K562 (cell line): ENCODE measurements around the gene TMEM179. TPM values are rescaled to one million over a fixed set of nuclear protein-coding genes. Genes with fewer than 3 reads are reported as not detected.

Experiments used
- ATAC-seq: fragments of 200-7000 bp; cut with Tn5 transposase; 3 replicates; pipeline ENCODE4 v1.9.1; 2020; ENCODE audit warnings: moderate library complexity
- BruUV-seq: library from RNA; stranded (reverse); fragments of 400-500 nt; replicated peaks from 2 replicates; lab custom pipeline; 2021; lab: Mats Ljungman, UMichigan
- CTCF ChIA-PET: fragments of 300-600 bp; formaldehyde crosslinking; extraction: SDS; loops from one replicate; lab custom pipeline; 2021; ENCODE audit warnings: low intra/inter-chr PET ratio; lab: Yijun Ruan, JAX
- POLR2A ChIA-PET: fragments of 300-600, 350-650 bp; sonication (Branson Sonifier 250); formaldehyde crosslinking; extraction: SDS; loops from one replicate; lab custom pipeline; 2021; ENCODE audit warnings: antibody characterized with exemption, inconsistent platforms; lab: Yijun Ruan, JAX
- DNase-seq, 4 experiments: peaks; one replicate each; pipeline versions ENCODE4 v3.0.0 to v3.0.0-alpha.2; 2011 to 2018; ENCODE audit warnings: low spot score in 3 of 4, mixed read lengths in 3 of 4; ENCODE audit errors: extremely low read depth in 1 of 4
- FAIRE-seq: peaks from 2 replicates; lab custom pipeline; 2011; peaks lifted over from hg19 to GRCh38; lab: Jason Lieb, UNC
- H2AFZ ChIP-seq: 2 replicates; pipeline ENCODE4 v1.6.0; 2011; ENCODE audit warnings: low read depth, low read length, control low read depth, inconsistent platforms
- H3K27ac ChIP-seq: fragments of 200-600 bp; 3 replicates; pipeline ENCODE4 v1.8.0; 2011; ENCODE audit warnings: low read depth, mild to moderate bottlenecking, control low read depth, inconsistent platforms, low read length, moderate library complexity, mixed read lengths; ENCODE audit errors: extremely low read depth
- H3K27me3 ChIP-seq, 2 experiments: fragments of 300-600 bp in 1 of 2; 2 replicates in 1 of 2; 3 replicates in 1 of 2; pipeline versions ENCODE4 v1.6.0 to v1.8.0; 2011; ENCODE audit warnings: inconsistent platforms in 2 of 2, low read length in 2 of 2, mild to moderate bottlenecking in 1 of 2, mixed read lengths in 1 of 2, moderate library complexity in 1 of 2; ENCODE audit not compliant: control insufficient read depth in 2 of 2, insufficient read depth in 2 of 2
- H3K36me3 ChIP-seq: fragments of 300-600 bp; 3 replicates; pipeline ENCODE4 v1.8.0; 2011; ENCODE audit warnings: mild to moderate bottlenecking, low read length, inconsistent platforms; ENCODE audit not compliant: control insufficient read depth, insufficient read depth
- H3K4me1 ChIP-seq, 2 experiments: fragments of 200-600 bp in 1 of 2; replicated peaks in 1 of 2; 2 replicates in 1 of 2; 3 replicates in 1 of 2; pipeline versions ENCODE4 v1.5.1 to v1.8.0; 2011; ENCODE audit warnings: inconsistent platforms in 2 of 2, low read length in 2 of 2, mild to moderate bottlenecking in 1 of 2, mixed read lengths in 1 of 2, moderate library complexity in 1 of 2; ENCODE audit not compliant: control insufficient read depth in 2 of 2, insufficient read depth in 2 of 2
- H3K4me2 ChIP-seq: 2 replicates; pipeline ENCODE4 v1.6.1; 2011; ENCODE audit warnings: low read length, control low read depth, inconsistent platforms, mixed read lengths; ENCODE audit not compliant: insufficient read depth
- H3K4me3 ChIP-seq: fragments of 200-600 bp; sonication (generic), shearing (Covaris generic); 2 replicates; pipeline ENCODE4 v1.5.1; 2016; ENCODE audit warnings: control low read depth, inconsistent platforms
- H3K79me2 ChIP-seq: fragments of 200-600 bp; 3 replicates; pipeline ENCODE4 v1.8.0; 2011; ENCODE audit warnings: low read length, inconsistent platforms; ENCODE audit not compliant: control insufficient read depth, insufficient read depth
- H3K9ac ChIP-seq, 2 experiments: 2 replicates each; pipeline versions ENCODE4 v1.6.0 to v1.6.1; 2011; ENCODE audit warnings: low read depth in 2 of 2, low read length in 2 of 2, control low read depth in 1 of 2, inconsistent platforms in 1 of 2, mild to moderate bottlenecking in 1 of 2, mixed read lengths in 1 of 2; ENCODE audit not compliant: insufficient read depth in 1 of 2
- H3K9me1 ChIP-seq: one replicate; pipeline ENCODE4 v1.6.0; 2011; ENCODE audit warnings: inconsistent platforms, mild to moderate bottlenecking, low read length, moderate library complexity; ENCODE audit not compliant: control insufficient read depth, insufficient read depth
- H3K9me3 ChIP-seq: replicated peaks from 2 replicates; pipeline ENCODE4 v1.5.1; 2011; ENCODE audit warnings: low read depth, low read length, inconsistent platforms; ENCODE audit not compliant: control insufficient read depth, insufficient read depth
- H4K20me1 ChIP-seq: replicated peaks from 2 replicates; pipeline ENCODE4 v1.6.1; 2011; ENCODE audit warnings: low read length, inconsistent platforms, mixed read lengths; ENCODE audit not compliant: control insufficient read depth, insufficient read depth
- BRCA1 ChIP-seq, 2 experiments: fragments of 450-650 bp in 1 of 2; sonication (generic) in 1 of 2; formaldehyde crosslinking in 1 of 2; IDR thresholded peaks; 2 replicates each; pipeline versions ENCODE4 v1.5.0 to v1.6.1; 2017 to 2020; ENCODE audit warnings: mild to moderate bottlenecking in 1 of 2, missing genetic modification reagents in 1 of 2
- CC2D1A ChIP-seq: fragments of 450-650 bp; IDR thresholded peaks from 2 replicates; pipeline ENCODE4 v1.6.1; 2017; ENCODE audit warnings: mild to moderate bottlenecking
- HOXB6 ChIP-seq: fragments of 250-450 bp; sonication (Bioruptor Pico); IDR thresholded peaks from 2 replicates; pipeline ENCODE4 v1.5.1; 2022; ENCODE audit warnings: mild to moderate bottlenecking, borderline replicate concordance
- IRF1 ChIP-seq: sonication (generic); formaldehyde crosslinking; IDR thresholded peaks from 2 replicates; pipeline ENCODE4 v1.8.0; 2022; ENCODE audit warnings: missing genetic modification reagents, mild to moderate bottlenecking, borderline replicate concordance
- MLLT1 ChIP-seq, 2 experiments: fragments of 450-650 bp; IDR thresholded peaks; 2 replicates each; pipeline ENCODE4 v1.6.1; 2016
- NFATC3 ChIP-seq: fragments of 450-650 bp; IDR thresholded peaks from 2 replicates; pipeline ENCODE4 v1.6.1; 2017; ENCODE audit warnings: mild to moderate bottlenecking
- STAG1 ChIP-seq: sonication (generic); formaldehyde crosslinking; IDR thresholded peaks from 2 replicates; pipeline ENCODE4 v1.5.0; 2020; ENCODE audit warnings: missing genetic modification reagents, borderline replicate concordance
- ZNF124 ChIP-seq: sonication (generic); formaldehyde crosslinking; IDR thresholded peaks from 2 replicates; pipeline ENCODE4 v1.8.1; 2022; ENCODE audit warnings: missing genetic modification reagents
- ZNF277 ChIP-seq: fragments of 250-450 bp; sonication (Bioruptor Pico); IDR thresholded peaks from 2 replicates; pipeline ENCODE4 v1.8.0; 2022; ENCODE audit warnings: inconsistent platforms, mild to moderate bottlenecking, moderate library complexity, borderline replicate concordance
- WGBS: fragments of 100-300 bp; shearing (Covaris generic); methylation state at CpG from one replicate; pipeline ENCODE4 v1.1.6; 2016; ENCODE audit warnings: low coverage, mixed read lengths; ENCODE audit not compliant: insufficient coverage; ENCODE audit errors: missing lambda C conversion rate; 5-methylcytosine and 5-hydroxymethylcytosine counted together
- in situ Hi-C: fragments of 300-500 bp; cut with MboI; formaldehyde crosslinking; loops from 4 replicates; pipeline ENCODE4 v1.15.0; 2018; ENCODE audit warnings: inconsistent platforms, mixed read lengths
- intact Hi-C: fragments of 100-400 bp; cut with micrococcal nuclease; formaldehyde crosslinking; loops from 2 replicates; pipeline ENCODE4 v1.14.2; 2022
- polyA plus RNA-seq, 8 experiments: library from polyadenylated mRNA; depleted of rRNA in 4 of 8; stranded (reverse) in 5 of 8; unstranded in 3 of 8; fragments of >200 nt; fragmentation: Nextera tagmentation in 2 of 8; fragmentation: Illumina TruSeq in 1 of 8; extraction: Ambion mirVana in 2 of 8; extraction: Trizol in 1 of 8; gene quantifications; 2 replicates each; pipeline versions ENCODE4 v1.2.1 to v1.2.3, GENCODE V29; 2011 to 2014; ENCODE audit warnings: inconsistent platforms in 1 of 8, missing spikeins in 1 of 8
- total RNA-seq, 7 experiments: library from RNA; depleted of rRNA in 6 of 7; stranded (reverse); fragments of >200 nt in 6 of 7; fragmentation: Illumina TruSeq in 2 of 7; extraction: Trizol in 2 of 7; gene quantifications; 2 replicates each; pipeline versions ENCODE4 v1.2.1 to v1.2.3, GENCODE V29; 2011 to 2021; ENCODE audit warnings: low replicate concordance in 1 of 7

TMEM179 gene
- total and polyA plus RNA-seq, 9 of the 15 experiments (the other 6 are each of a cell fraction or from before 2014, with no cell fraction given): not detected

DNA sequence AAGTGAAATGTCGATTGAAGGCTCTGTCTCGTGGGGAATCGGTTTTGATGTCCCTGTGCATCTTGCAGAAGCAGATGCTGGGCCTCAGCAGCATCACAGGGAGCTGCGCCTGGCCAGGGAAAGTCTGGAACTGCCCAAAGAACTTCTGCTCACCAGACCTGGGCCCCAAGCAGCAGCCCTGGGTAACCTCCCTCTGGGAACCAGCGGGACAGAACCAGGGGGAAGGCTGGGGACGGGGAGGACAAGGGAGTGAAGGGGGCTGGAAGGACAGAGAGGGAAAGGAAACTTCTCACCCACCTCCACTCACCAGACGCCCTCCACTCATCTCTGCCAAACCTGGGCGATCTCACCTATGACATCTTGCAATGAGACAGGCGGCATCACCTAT lies 51.8 kb downstream of the TMEM179 start:
- H3K36me3 ChIP-seq: no peaks in the 10 kb centered on the region
- intact Hi-C loops: no loop called here
- no TSS peak for BruUV-seq
- H3K9me1 ChIP-seq: no peaks in the 10 kb centered on the region
- no peaks in the 10 kb centered on the region for H3K9me3 ChIP-seq
- H3K4me3 ChIP-seq: no peak overlapping the region
- H3K9ac ChIP-seq: no peak overlapping the region
- H3K4me2 ChIP-seq: no peak overlapping the region
- WGBS: 2% methylated on average over 6 of the region's 9 CpGs
- no peaks in the 10 kb centered on the region for H3K4me1 ChIP-seq
- no peak for ATAC-seq
- in situ Hi-C loops: no loop called here
- H3K79me2 ChIP-seq: no peaks in the 10 kb centered on the region
- TF ChIP-seq IRF1 (CRISPR knock-in tag): no peak
- no peak for TF ChIP-seq STAG1 (CRISPR knock-in tag)
- no peak for TF ChIP-seq NFATC3
- TF ChIP-seq ZNF277: no peak
- no peak for TF ChIP-seq MLLT1 (IDR thresholded peaks at IDR 0.05)
- TF ChIP-seq HOXB6 (CRISPR knock-in tag): no peak
- TF ChIP-seq BRCA1 (IDR thresholded peaks at IDR 0.05): no peak
- TF ChIP-seq BRCA1 (CRISPR knock-in tag; IDR thresholded peaks at IDR 0.05): no peak
- TF ChIP-seq CC2D1A: no peak
- no peak for TF ChIP-seq ZNF124
- CTCF ChIA-PET: no interaction called here
- POLR2A ChIA-PET: no interaction called here
- no peak overlapping the region for H2AFZ ChIP-seq
- H3K27ac ChIP-seq: no peak overlapping the region
- H3K27me3 ChIP-seq: peaks cover 0 to 32% of the 10 kb centered on the region in 2 experiments; a peak in 2 of 5 replicates
- no peaks in the 10 kb centered on the region; the same call in 1 of the 2 replicates for H4K20me1 ChIP-seq
- FAIRE-seq: no peak
- no peak for DNase-seq
